ENCODE data around the gene DNM3. TPM values are rescaled to one million over a fixed set of nuclear protein-coding genes. Genes with fewer than 3 reads are reported as not detected.

DNM3 gene
- total and polyA plus RNA-seq, 2 experiments from 2014 or later, result 5.2 to 12.2 TPM

GRCh38 chr1:172406968-172407367 lies 565.7 kb downstream of the DNM3 start:
- no peak overlapping the region for H3K27ac ChIP-seq (ENCODE audit: low read depth)
- Mint-ChIP-seq H3K9me3 (no peaks in the 10 kb centered on the region), H3K27ac (no peak overlapping the region), H3K36me3 (ENCODE audit: low read depth) (no peaks in the 10 kb centered on the region), H3K4me3 (no peak overlapping the region), H3K4me1 (peaks cover under 1% of the 10 kb centered on the region; the same call in 1 of the 3 replicates), H3K27me3 (ENCODE audit: insufficient read depth, low read depth, poor library complexity) (no peaks in the 10 kb centered on the region)
- no peak for TF ChIP-seq ZNF114 (CRISPR knock-in tag; IDR thresholded peaks at IDR 0.05)
- no peak for TF ChIP-seq CTCF (conservative IDR thresholded peaks at IDR 0.05; ENCODE audit: low read depth in 2 of 2)
- no peak for TF ChIP-seq EZH2 (IDR thresholded peaks at IDR 0.05; ENCODE audit: low read depth, unreplicated experiment)
- TF ChIP-seq REST (IDR thresholded peaks at IDR 0.05; ENCODE audit: unreplicated experiment), result no peak
- TF ChIP-seq JUNB (IDR thresholded peaks at IDR 0.05; ENCODE audit: unreplicated experiment), result no peak
- TF ChIP-seq NANOG (IDR thresholded peaks at IDR 0.05; ENCODE audit: borderline replicate concordance), result no peak
- no peak for TF ChIP-seq ZNF331 (CRISPR knock-in tag; IDR thresholded peaks at IDR 0.05; ENCODE audit: low read depth)
- no peak for TF ChIP-seq ETS1 (IDR thresholded peaks at IDR 0.05)
- TF ChIP-seq EZH2phosphoT487 (IDR thresholded peaks at IDR 0.05; ENCODE audit: unreplicated experiment), result no peak
- no peak for TF ChIP-seq STAT1 (IDR thresholded peaks at IDR 0.05; ENCODE audit: unreplicated experiment)
- no peak for TF ChIP-seq POLR2AphosphoS5 (IDR thresholded peaks at IDR 0.05; ENCODE audit: low read depth)
- ATAC-seq, result no peak
- no peak overlapping the region for H3K4me2 ChIP-seq
- no peaks in the 10 kb centered on the region for H3K36me3 ChIP-seq (ENCODE audit: insufficient read depth)
- no peaks in the 10 kb centered on the region for H4K20me1 ChIP-seq (replicated peaks; ENCODE audit: insufficient read depth)
- DNase-seq (ENCODE audit: low spot score), result no peak
- H3K9me2 ChIP-seq (ENCODE audit: insufficient read depth), result no peaks in the 10 kb centered on the region
- no peaks in the 10 kb centered on the region for H3K79me2 ChIP-seq (replicated peaks; ENCODE audit: insufficient read depth)
- H2AFZ ChIP-seq, result no peak overlapping the region
- H3K4me3 ChIP-seq, result no peak overlapping the region
- no peaks in the 10 kb centered on the region for H3K27me3 ChIP-seq (ENCODE audit: insufficient read depth)
- peaks cover 3% of the 10 kb centered on the region; the same call in 1 of the 2 replicates for H3K4me1 ChIP-seq (ENCODE audit: insufficient read depth)
- H3F3A ChIP-seq (replicated peaks; ENCODE audit: low read depth), result no peaks in the 10 kb centered on the region
